NT2/D1 (cell line): ENCODE data around the gene WDR64.

Source experiments
- DNase-seq: peaks from one replicate; pipeline ENCODE4 v3.0.0-alpha.2; 2011; ENCODE audit warnings: low read depth, low spot score
- H3K27me3 ChIP-seq: 2 replicates; pipeline ENCODE4 v1.6.0; 2011; ENCODE audit warnings: mild to moderate bottlenecking; ENCODE audit not compliant: insufficient read length, insufficient read depth
- H3K36me3 ChIP-seq: 2 replicates; pipeline ENCODE4 v1.6.1; 2011; ENCODE audit warnings: mild to moderate bottlenecking, low read length, mixed read lengths; ENCODE audit not compliant: insufficient read depth, insufficient read length
- H3K4me1 ChIP-seq: 2 replicates; pipeline ENCODE4 v1.5.1; 2011; ENCODE audit not compliant: insufficient read depth, insufficient read length
- H3K4me3 ChIP-seq: 2 replicates; pipeline ENCODE4 v1.5.1; 2011; ENCODE audit warnings: low read depth; ENCODE audit not compliant: insufficient read length
- H3K9ac ChIP-seq: 2 replicates; pipeline ENCODE4 v1.6.0; 2011; ENCODE audit warnings: low read depth; ENCODE audit not compliant: insufficient read length
- H3K9me3 ChIP-seq: 2 replicates; pipeline ENCODE4 v1.5.1; 2011; ENCODE audit warnings: mild to moderate bottlenecking, low read length; ENCODE audit not compliant: insufficient read depth
- SUZ12 ChIP-seq: IDR thresholded peaks from 2 replicates; pipeline ENCODE4 v1.6.1; 2011; ENCODE audit not compliant: insufficient read length, insufficient read depth; ENCODE audit errors: extremely low read depth
- YY1 ChIP-seq: IDR thresholded peaks from 2 replicates; pipeline ENCODE4 v1.6.1; 2011; ENCODE audit not compliant: insufficient read length, insufficient read depth
- ZNF274 ChIP-seq: IDR thresholded peaks from 2 replicates; pipeline ENCODE4 v1.6.1; 2011; ENCODE audit warnings: mild to moderate bottlenecking, low read depth, low read length

Gene WDR64

DNA sequence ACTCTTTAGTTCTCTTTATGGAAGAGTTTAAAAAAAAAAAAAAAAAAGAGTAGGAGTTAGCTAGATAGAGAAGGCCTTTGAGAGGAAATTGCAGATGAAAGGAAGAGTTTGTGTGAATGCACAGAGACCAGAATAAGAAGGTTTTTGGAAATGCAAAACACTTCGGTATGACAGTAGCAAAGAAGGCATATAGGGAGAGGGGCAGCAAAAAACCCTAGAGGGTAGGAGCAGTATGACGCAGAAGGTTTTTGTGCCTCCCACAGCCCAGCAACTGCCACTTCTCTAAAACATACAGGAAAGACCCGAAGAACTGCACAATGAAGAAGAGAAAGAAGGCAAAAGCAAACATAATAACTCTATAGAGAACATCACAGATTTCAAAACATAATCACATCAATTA is 84.3 kb downstream of the WDR64 start:
- Histone ChIP-seq H3K36me3 (no peaks in the 10 kb centered on the region), H3K9ac (no peak overlapping the region), H3K9me3 (no peaks in the 10 kb centered on the region), H3K27me3 (no peaks in the 10 kb centered on the region), H3K4me1 (no peaks in the 10 kb centered on the region), H3K4me3 (no peak overlapping the region)
- no peak for DNase-seq
- TF ChIP-seq ZNF274 (no peak), YY1 (no peak), SUZ12 (no peak)

DNA sequence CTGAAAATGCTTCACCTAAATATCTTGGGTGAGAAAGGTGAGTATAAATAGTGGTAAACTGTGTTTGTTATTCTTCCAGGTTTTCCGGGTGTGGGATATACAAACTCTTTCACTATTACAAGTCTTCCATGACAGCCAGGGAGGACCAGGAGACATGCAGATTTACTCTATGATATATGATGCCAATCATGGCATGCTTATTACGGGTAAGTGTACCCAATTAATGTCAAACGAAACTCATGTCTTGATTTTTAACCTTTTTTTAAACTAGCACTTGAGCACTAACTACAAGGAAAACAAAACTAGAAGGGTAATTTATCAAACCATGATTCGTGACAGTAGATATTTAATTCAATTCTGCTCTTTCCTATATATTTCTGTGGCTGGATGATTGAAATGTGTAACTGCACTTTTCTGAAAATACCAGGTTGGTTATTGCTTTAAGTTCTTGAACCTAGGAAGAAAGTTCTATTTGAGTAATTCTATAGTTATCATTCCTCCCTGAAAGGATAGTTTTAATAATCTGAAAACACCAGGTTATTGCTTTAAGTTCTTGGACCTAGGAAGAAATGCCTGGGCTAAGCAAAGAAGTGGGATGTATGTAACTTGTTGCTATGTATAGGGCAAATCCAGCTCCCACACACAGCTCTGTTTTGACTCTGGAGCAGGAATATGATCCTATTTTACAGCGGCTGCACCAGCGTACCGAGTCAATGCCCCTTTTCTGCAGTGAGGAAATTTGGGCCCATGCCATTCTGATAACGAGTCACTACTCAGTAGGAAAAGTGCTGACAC is 86.4 kb downstream of the WDR64 start:
- Histone ChIP-seq H3K36me3 (no peaks in the 10 kb centered on the region), H3K9ac (no peak overlapping the region), H3K4me3 (no peak overlapping the region), H3K27me3 (no peaks in the 10 kb centered on the region), H3K9me3 (no peaks in the 10 kb centered on the region), H3K4me1 (no peaks in the 10 kb centered on the region)
- no peak for DNase-seq
- TF ChIP-seq SUZ12 (no peak), YY1 (no peak)

DNA sequence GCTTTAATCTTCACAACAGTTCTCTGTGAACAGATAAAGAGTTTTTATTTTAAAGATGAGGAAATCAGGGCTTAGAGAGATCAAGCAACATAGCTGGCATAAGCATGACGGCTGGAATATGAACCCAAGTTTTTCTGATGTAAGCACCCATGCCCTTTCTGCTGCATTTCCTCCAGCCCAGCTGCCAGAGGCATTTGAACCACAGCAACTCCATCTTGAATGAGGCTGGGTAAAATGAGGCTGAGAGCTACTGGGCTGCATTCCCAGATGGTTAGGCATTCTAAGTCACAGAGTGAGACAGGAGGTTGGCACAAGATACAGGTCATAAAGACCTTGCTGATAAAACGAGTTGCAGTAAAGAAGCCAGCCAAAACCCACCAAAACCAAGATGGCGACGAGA is 90.0 kb downstream of the WDR64 start:
- no peak overlapping the region for H3K4me3 ChIP-seq
- no peaks in the 10 kb centered on the region for H3K4me1 ChIP-seq
- TF ChIP-seq SUZ12 (no peak), ZNF274 (no peak), YY1 (no peak)
- H3K9ac ChIP-seq: no peak overlapping the region
- DNase-seq: no peak
- H3K9me3 ChIP-seq: no peaks in the 10 kb centered on the region
- no peaks in the 10 kb centered on the region for H3K36me3 ChIP-seq
- H3K27me3 ChIP-seq: no peaks in the 10 kb centered on the region

DNA sequence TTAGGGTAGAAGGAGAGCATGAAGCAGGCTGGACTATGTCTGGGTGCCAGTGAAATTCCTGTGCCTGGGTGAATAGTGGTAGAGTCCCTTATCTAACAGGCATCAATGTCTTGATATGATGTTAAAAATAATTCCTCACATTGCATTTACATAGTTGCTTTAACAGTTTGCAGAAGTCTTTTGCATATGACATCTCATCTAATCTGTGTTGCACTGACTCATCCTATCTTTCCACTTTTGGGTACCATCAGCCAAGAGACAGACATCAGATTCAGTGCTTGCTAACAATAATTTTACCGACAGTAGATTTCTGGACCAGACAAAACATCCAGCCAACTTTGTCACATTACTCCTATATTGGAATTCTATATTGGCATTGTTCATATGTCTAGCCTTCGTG is 92.5 kb downstream of the WDR64 start:
- Histone ChIP-seq H3K4me1 (no peaks in the 10 kb centered on the region), H3K27me3 (no peaks in the 10 kb centered on the region), H3K9me3 (no peaks in the 10 kb centered on the region), H3K36me3 (no peaks in the 10 kb centered on the region), H3K4me3 (no peak overlapping the region), H3K9ac (no peak overlapping the region)
- TF ChIP-seq SUZ12: no peak
- no peak for TF ChIP-seq YY1
- TF ChIP-seq ZNF274: no peak
- DNase-seq: no peak

DNA sequence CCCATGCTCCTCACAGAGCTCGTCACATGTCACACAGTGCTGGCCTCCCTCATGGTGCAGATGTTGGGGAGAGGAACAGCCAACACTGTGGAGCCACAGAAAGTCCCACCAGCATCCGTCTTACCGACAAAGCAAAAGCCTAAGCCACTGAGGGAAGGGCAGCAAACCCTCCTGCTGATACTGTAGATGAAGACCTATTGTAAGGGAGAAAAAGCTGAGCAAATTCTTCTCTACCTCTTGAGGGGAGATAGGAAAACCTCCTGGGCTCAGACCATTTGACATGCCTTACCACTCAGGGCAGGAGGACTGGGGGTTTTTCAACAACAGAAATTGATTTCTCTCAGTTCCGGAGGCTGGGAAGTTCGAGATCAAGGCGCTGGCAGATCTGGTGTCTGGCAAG is 95.9 kb downstream of the WDR64 start:
- no peak for TF ChIP-seq YY1
- TF ChIP-seq SUZ12: no peak
- TF ChIP-seq ZNF274: no peak
- H3K9ac ChIP-seq: no peak overlapping the region
- peak; percentile 35 for DNase-seq
- no peak overlapping the region for H3K4me3 ChIP-seq
- no peaks in the 10 kb centered on the region for H3K27me3 ChIP-seq
- no peaks in the 10 kb centered on the region for H3K36me3 ChIP-seq
- H3K4me1 ChIP-seq: no peaks in the 10 kb centered on the region
- H3K9me3 ChIP-seq: no peaks in the 10 kb centered on the region

DNA sequence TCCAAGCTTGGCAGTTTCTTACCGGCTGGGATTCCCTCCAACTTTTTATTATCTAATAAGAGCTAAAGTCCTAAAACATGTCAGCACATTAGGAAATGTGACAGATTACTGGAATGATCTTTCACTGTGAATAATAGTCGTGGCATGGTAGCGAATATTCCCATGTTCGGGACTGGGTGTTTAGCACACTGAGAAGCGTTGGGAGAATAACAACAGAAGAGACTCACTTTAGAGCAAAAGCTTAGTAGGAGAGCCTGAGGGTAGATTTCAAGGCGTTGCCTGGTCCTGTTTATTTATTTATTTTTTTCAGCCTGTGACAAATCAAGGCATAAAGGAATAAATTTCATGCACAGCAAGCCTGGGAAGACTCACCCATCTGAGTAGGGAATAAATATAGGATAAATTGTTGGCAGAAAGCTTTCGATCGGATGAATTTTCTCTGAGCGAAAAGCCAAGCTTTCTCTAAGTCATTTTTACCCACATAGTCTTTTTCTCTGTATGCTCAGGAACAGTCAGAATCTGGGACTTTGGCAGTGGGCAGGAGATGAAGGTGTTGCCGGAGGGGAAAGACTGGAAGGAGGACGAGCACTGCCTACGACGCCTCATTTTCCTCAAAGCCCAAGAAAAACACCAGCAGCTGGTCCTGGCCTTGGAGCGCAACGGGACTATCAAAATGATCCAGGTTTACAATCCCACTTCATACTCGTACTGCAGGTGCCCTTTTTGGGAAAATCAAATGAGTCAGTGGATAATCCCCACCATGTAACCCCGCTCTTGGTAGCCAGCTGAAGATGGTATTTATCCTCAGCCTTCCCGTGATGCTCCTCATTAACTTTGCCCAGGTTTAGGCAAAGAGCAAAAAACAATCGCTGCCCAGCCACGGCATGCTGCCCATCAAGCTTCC is 97.2 kb downstream of the WDR64 start:
- no peak for DNase-seq
- Histone ChIP-seq H3K36me3 (no peaks in the 10 kb centered on the region), H3K9ac (no peak overlapping the region), H3K4me1 (no peaks in the 10 kb centered on the region), H3K4me3 (no peak overlapping the region), H3K9me3 (no peaks in the 10 kb centered on the region), H3K27me3 (no peaks in the 10 kb centered on the region)
- TF ChIP-seq YY1 (no peak), ZNF274 (no peak), SUZ12 (no peak)

DNA sequence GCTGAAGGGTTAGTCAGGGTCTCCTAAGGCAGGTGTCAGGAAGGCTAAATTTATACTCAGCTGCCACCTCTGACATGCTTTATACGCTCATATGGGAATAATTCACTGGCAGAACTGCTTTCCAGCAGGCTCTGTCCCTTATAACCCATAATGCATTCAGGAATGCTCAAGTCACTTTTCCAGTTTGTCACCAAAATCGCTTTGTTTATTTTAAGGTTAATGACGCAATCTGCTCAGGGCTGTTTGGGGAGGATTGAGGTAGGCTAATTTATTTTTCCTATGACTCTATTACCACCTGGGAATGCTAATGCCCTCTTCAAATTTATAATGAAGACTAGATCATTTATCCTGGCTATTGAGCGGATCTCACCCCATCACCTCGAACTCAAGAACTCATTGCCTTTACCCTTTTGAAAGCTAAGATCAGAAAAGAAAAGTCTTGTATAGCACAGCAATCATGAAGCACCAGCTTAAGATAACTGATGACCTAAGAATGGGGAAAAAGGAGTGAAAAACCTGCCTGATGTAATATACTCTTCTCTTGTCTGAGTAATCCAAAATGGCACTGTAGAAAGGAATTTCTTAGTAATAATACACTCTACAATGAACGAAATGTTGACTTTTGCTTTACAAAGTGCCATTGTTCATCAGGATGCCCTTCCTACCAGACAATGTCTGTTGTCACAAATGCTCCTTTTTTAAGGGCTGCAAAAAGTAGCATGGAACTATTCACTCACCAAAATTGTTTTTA is 98.0 kb downstream of the WDR64 start:
- no peaks in the 10 kb centered on the region for H3K9me3 ChIP-seq
- no peaks in the 10 kb centered on the region for H3K4me1 ChIP-seq
- no peak overlapping the region for H3K4me3 ChIP-seq
- H3K27me3 ChIP-seq: no peaks in the 10 kb centered on the region
- no peak for DNase-seq
- TF ChIP-seq ZNF274 (no peak), YY1 (no peak), SUZ12 (no peak)
- H3K9ac ChIP-seq: no peak overlapping the region
- no peaks in the 10 kb centered on the region for H3K36me3 ChIP-seq
